GM06990 (cell line): ENCODE results near the gene ZNF438.

Experiments
- DNase-seq: peaks from one replicate; pipeline ENCODE4 v3.0.0-alpha.2; 2011; ENCODE audit not compliant: insufficient read length; ENCODE audit errors: extremely low read depth
- H3K27me3 ChIP-seq: replicated peaks from 2 replicates; pipeline ENCODE4 v1.6.0; 2011; ENCODE audit warnings: low read length; ENCODE audit not compliant: control insufficient read depth, insufficient read depth
- H3K36me3 ChIP-seq: 2 replicates; pipeline ENCODE4 v1.5.1; 2011; ENCODE audit warnings: low read length; ENCODE audit not compliant: control insufficient read depth, insufficient read depth
- H3K4me3 ChIP-seq: replicated peaks from 2 replicates; pipeline ENCODE4 v1.5.1; 2011; ENCODE audit warnings: low read depth, mild to moderate bottlenecking, control low read depth, low read length
- CTCF ChIP-seq: IDR thresholded peaks from 2 replicates; pipeline ENCODE4 v1.5.1; 2011; ENCODE audit warnings: low read length, control low read depth, mild to moderate bottlenecking, inconsistent platforms; ENCODE audit not compliant: insufficient read depth, poor library complexity, severe bottlenecking

ZNF438 gene

GRCh38 chr10:30882281-30882680, 149.4 kb downstream of the ZNF438 start:
- no peaks in the 10 kb centered on the region for H3K27me3 ChIP-seq
- no peak for DNase-seq
- TF ChIP-seq CTCF = no peak
- no peaks in the 10 kb centered on the region for H3K36me3 ChIP-seq
- H3K4me3 ChIP-seq = no peak overlapping the region

DNA sequence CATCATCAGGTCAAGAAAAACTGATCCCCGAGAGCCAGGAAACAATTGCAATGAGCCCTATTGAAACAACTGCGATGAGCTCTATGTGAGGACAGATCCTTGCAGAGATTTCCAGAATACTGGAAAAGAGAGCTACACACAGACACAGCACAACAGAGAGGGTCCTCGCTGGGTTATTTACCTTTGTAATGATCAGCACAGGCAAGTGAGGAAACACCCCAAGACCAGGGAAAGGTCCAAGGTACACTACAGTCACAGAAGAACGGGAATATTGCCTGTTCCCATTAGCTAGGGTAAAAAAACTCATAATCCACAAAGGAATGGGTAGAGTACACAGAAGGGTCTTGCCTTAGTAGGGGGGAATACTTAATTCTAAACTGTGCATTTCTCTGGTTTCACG, 152.7 kb downstream of the ZNF438 start:
- DNase-seq = no peak
- TF ChIP-seq CTCF = no peak
- no peaks in the 10 kb centered on the region for H3K36me3 ChIP-seq
- H3K27me3 ChIP-seq = no peaks in the 10 kb centered on the region
- no peak overlapping the region for H3K4me3 ChIP-seq

DNA sequence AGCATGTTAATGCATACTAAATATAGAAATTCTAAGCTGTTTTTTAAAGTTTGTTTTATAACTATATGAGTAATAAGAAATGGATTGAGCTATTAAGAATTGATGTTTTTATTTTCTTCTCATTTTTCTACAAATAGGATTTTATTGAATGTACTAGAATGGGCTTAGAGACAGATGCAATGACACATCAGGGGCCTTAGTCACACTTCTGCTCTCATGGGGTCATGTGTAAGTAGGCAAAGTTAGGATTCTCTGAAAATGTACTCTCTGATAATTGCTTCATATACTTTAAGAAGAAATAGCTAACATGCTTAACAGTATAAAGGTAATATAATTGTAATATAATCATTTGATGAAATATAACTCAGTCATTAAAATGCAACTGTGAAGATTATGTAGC, 154.6 kb downstream of the ZNF438 start:
- H3K4me3 ChIP-seq = no peak overlapping the region
- no peak for TF ChIP-seq CTCF
- no peak for DNase-seq
- H3K36me3 ChIP-seq = no peaks in the 10 kb centered on the region
- H3K27me3 ChIP-seq = no peaks in the 10 kb centered on the region

- no peaks in the 10 kb centered on the region for H3K36me3 ChIP-seq
- no peak for DNase-seq
These were observed 158.3 kb downstream of the ZNF438 start for GRCh38 chr10:30873411-30873810.

GRCh38 chr10:30870896-30871295, 160.8 kb downstream of the ZNF438 start:
- no peak for TF ChIP-seq CTCF
- DNase-seq = no peak
- no peaks in the 10 kb centered on the region for H3K27me3 ChIP-seq
- no peaks in the 10 kb centered on the region for H3K36me3 ChIP-seq
- H3K4me3 ChIP-seq = no peak overlapping the region

More at GRCh38 chr10:30873411-30873810, 158.3 kb downstream of the ZNF438 start:
- H3K4me3 ChIP-seq = no peak overlapping the region
- TF ChIP-seq CTCF = no peak
- no peaks in the 10 kb centered on the region for H3K27me3 ChIP-seq

- no peak for TF ChIP-seq CTCF
- H3K27me3 ChIP-seq = no peaks in the 10 kb centered on the region
- H3K4me3 ChIP-seq = no peak overlapping the region
- no peaks in the 10 kb centered on the region for H3K36me3 ChIP-seq
- no peak for DNase-seq
These were observed 162.1 kb downstream of the ZNF438 start for GRCh38 chr10:30869566-30869965.
